ENCODE results near the gene FBXL12. TPM values are rescaled to one million over a fixed set of nuclear protein-coding genes. Genes with fewer than 3 reads are reported as not detected.
"Not testable (repeated sequence)": the region's sequence is repeated elsewhere in the genome, so short reads cannot be mapped to it uniquely, and the experiment has no call there.

The FBXL12 gene
- total RNA-seq, 2 experiments from 2014 or later = 26.4 to 29.0 TPM

- ChIA-PET CTCF (no interaction called here), POLR2A (no interaction called here)
- DNase-seq = no peak
- no peak for ATAC-seq
- no peaks in the 10 kb centered on the region for H3K9me3 Mint-ChIP-seq (ENCODE audit: insufficient read depth)
- H3K4me1 Mint-ChIP-seq (ENCODE audit: low read depth) = peaks cover 32% of the 10 kb centered on the region
- no peaks in the 10 kb centered on the region for H3K27me3 Mint-ChIP-seq (ENCODE audit: low read depth)
- H3K36me3 Mint-ChIP-seq (ENCODE audit: low read depth) = peaks cover 17% of the 10 kb centered on the region
- H3K4me3 Mint-ChIP-seq = no peak overlapping the region
- no peak overlapping the region for H3K27ac Mint-ChIP-seq
Observed at GRCh38 chr19:9854282-9854846, 35.5 kb upstream of the FBXL12 start.

- ATAC-seq (no peak), DNase-seq (no peak)
- CTCF ChIA-PET = no interaction called here
- Mint-ChIP-seq H3K4me3 (no peak overlapping the region), H3K36me3 (ENCODE audit: low read depth) (peaks cover 15% of the 10 kb centered on the region), H3K4me1 (ENCODE audit: low read depth) (peaks cover 21% of the 10 kb centered on the region), H3K9me3 (ENCODE audit: insufficient read depth) (no peaks in the 10 kb centered on the region), H3K27me3 (ENCODE audit: low read depth) (no peaks in the 10 kb centered on the region), H3K27ac (no peak overlapping the region)
- POLR2A ChIA-PET = no interaction called here
Observed at GRCh38 chr19:9850235-9850959, 31.5 kb upstream of the FBXL12 start.

- Mint-ChIP-seq H3K27ac (no peak overlapping the region), H3K27me3 (ENCODE audit: low read depth) (no peaks in the 10 kb centered on the region), H3K4me1 (ENCODE audit: low read depth) (peaks cover 21% of the 10 kb centered on the region), H3K4me3 (no peak overlapping the region), H3K36me3 (ENCODE audit: low read depth) (peaks cover 21% of the 10 kb centered on the region), H3K9me3 (ENCODE audit: insufficient read depth) (no peaks in the 10 kb centered on the region)
- POLR2A ChIA-PET = no interaction called here
- DNase-seq (no peak), ATAC-seq (no peak)
- CTCF ChIA-PET = no interaction called here
Observed at GRCh38 chr19:9849791-9850190, 30.9 kb upstream of the FBXL12 start.

- no peaks in the 10 kb centered on the region for H3K9me3 Mint-ChIP-seq (ENCODE audit: insufficient read depth)
- H3K4me1 Mint-ChIP-seq (ENCODE audit: low read depth) = peaks cover 21% of the 10 kb centered on the region
- CTCF ChIA-PET = no interaction called here
- H3K4me3 Mint-ChIP-seq = no peak overlapping the region
- H3K27ac Mint-ChIP-seq = no peak overlapping the region
- peaks cover 22% of the 10 kb centered on the region for H3K36me3 Mint-ChIP-seq (ENCODE audit: low read depth)
- no peaks in the 10 kb centered on the region for H3K27me3 Mint-ChIP-seq (ENCODE audit: low read depth)
- no peak for ATAC-seq
- no peak for DNase-seq
- POLR2A ChIA-PET = no interaction called here
Observed at GRCh38 chr19:9848762-9849161, 29.9 kb upstream of the FBXL12 start.

GRCh38 chr19:9848060-9848459 lies 29.2 kb upstream of the FBXL12 start:
- no peaks in the 10 kb centered on the region for H3K27me3 Mint-ChIP-seq (ENCODE audit: low read depth)
- peaks cover 21% of the 10 kb centered on the region for H3K4me1 Mint-ChIP-seq (ENCODE audit: low read depth)
- DNase-seq (peak; percentile 56), ATAC-seq (peak; percentile 51)
- no peak overlapping the region for H3K4me3 Mint-ChIP-seq
- no peak overlapping the region for H3K27ac Mint-ChIP-seq
- ChIA-PET POLR2A (no interaction called here), CTCF (interaction anchor here (0.7 to 1.6 kb wide), 4 partner anchors 10 to 82 kb away, joined by 3 to 7 read pairs (median 4); no protein-coding TSS in a partner anchor)
- peaks cover 29% of the 10 kb centered on the region for H3K36me3 Mint-ChIP-seq (ENCODE audit: low read depth)
- no peaks in the 10 kb centered on the region for H3K9me3 Mint-ChIP-seq (ENCODE audit: insufficient read depth)

GRCh38 chr19:9847087-9847671 lies 28.3 kb upstream of the FBXL12 start:
- H3K9me3 Mint-ChIP-seq (ENCODE audit: insufficient read depth) = no peaks in the 10 kb centered on the region
- H3K4me1 Mint-ChIP-seq (ENCODE audit: low read depth) = peaks cover 21% of the 10 kb centered on the region
- DNase-seq = peak; percentile 59
- CTCF ChIA-PET = interaction anchor here (0.7 to 1.6 kb wide), 7 partner anchors 11 to 83 kb away, joined by 3 to 7 read pairs (median 3); partner anchors contain the start of gene PIN1
- no peak overlapping the region for H3K4me3 Mint-ChIP-seq
- H3K27ac Mint-ChIP-seq = peak overlapping the region; percentile 70
- peak; percentile 67 for ATAC-seq
- no peaks in the 10 kb centered on the region for H3K27me3 Mint-ChIP-seq (ENCODE audit: low read depth)
- POLR2A ChIA-PET = no interaction called here
- H3K36me3 Mint-ChIP-seq (ENCODE audit: low read depth) = peaks cover 38% of the 10 kb centered on the region

- H3K27me3 Mint-ChIP-seq (ENCODE audit: low read depth); H3K9me3 Mint-ChIP-seq (ENCODE audit: insufficient read depth); DNase-seq; H3K4me3 Mint-ChIP-seq; POLR2A ChIA-PET; H3K27ac Mint-ChIP-seq; CTCF ChIA-PET; ATAC-seq: not testable (repeated sequence)
- peaks cover 21% of the 10 kb centered on the region for H3K4me1 Mint-ChIP-seq (ENCODE audit: low read depth)
- peaks cover 64% of the 10 kb centered on the region for H3K36me3 Mint-ChIP-seq (ENCODE audit: low read depth)
Observed at GRCh38 chr19:9843626-9844273, 24.9 kb upstream of the FBXL12 start.

GRCh38 chr19:9842834-9843625 lies 24.2 kb upstream of the FBXL12 start:
- Mint-ChIP-seq H3K27ac (no peak overlapping the region), H3K9me3 (ENCODE audit: insufficient read depth) (no peaks in the 10 kb centered on the region), H3K36me3 (ENCODE audit: low read depth) (peaks cover 65% of the 10 kb centered on the region), H3K27me3 (ENCODE audit: low read depth) (no peaks in the 10 kb centered on the region), H3K4me1 (ENCODE audit: low read depth) (peaks cover 18% of the 10 kb centered on the region), H3K4me3 (no peak overlapping the region)
- no peak for DNase-seq
- ChIA-PET CTCF (no interaction called here), POLR2A (no interaction called here)
- ATAC-seq = no peak

- ChIA-PET CTCF (no interaction called here), POLR2A (interaction anchor here (0.8 kb wide), 2 partner anchors 13 to 18 kb away, joined by 3 read pairs; no protein-coding TSS in a partner anchor)
- ATAC-seq = no peak
- Mint-ChIP-seq H3K27ac (no peak overlapping the region), H3K36me3 (ENCODE audit: low read depth) (peaks cover 53% of the 10 kb centered on the region), H3K4me3 (no peak overlapping the region), H3K9me3 (ENCODE audit: insufficient read depth) (no peaks in the 10 kb centered on the region), H3K27me3 (ENCODE audit: low read depth) (no peaks in the 10 kb centered on the region), H3K4me1 (ENCODE audit: low read depth) (peaks cover 18% of the 10 kb centered on the region)
- no peak for DNase-seq
Observed at GRCh38 chr19:9839415-9839814, 20.5 kb upstream of the FBXL12 start.

GRCh38 chr19:9838324-9838723 lies 19.4 kb upstream of the FBXL12 start:
- ATAC-seq (no peak), DNase-seq (no peak)
- ChIA-PET CTCF (no interaction called here), POLR2A (interaction anchor here (0.8 to 2.5 kb wide), 2 partner anchors 11 to 13 kb away, joined by 3 to 12 read pairs; partner anchors contain the start of gene UBL5)
- Mint-ChIP-seq H3K27ac (no peak overlapping the region), H3K4me3 (no peak overlapping the region), H3K36me3 (ENCODE audit: low read depth) (peaks cover 44% of the 10 kb centered on the region), H3K9me3 (ENCODE audit: insufficient read depth) (no peaks in the 10 kb centered on the region), H3K4me1 (ENCODE audit: low read depth) (peaks cover 23% of the 10 kb centered on the region), H3K27me3 (ENCODE audit: low read depth) (no peaks in the 10 kb centered on the region)

- ATAC-seq = no peak
- H3K9me3 Mint-ChIP-seq (ENCODE audit: insufficient read depth) = no peaks in the 10 kb centered on the region
- no peak for DNase-seq
- peaks cover 23% of the 10 kb centered on the region for H3K4me1 Mint-ChIP-seq (ENCODE audit: low read depth)
- peak overlapping the region; percentile 79 for H3K27ac Mint-ChIP-seq
- peaks cover 23% of the 10 kb centered on the region for H3K36me3 Mint-ChIP-seq (ENCODE audit: low read depth)
- H3K4me3 Mint-ChIP-seq = peak overlapping the region; percentile 84
- ChIA-PET CTCF (interaction anchor here (0.8 to 2.4 kb wide), 5 partner anchors 8 to 28 kb away, joined by 3 to 10 read pairs (median 4); partner anchors contain the start of gene UBL5), POLR2A (interaction anchor here (2.5 kb wide), 1 partner anchor 8 kb away, joined by 12 read pairs; the partner anchor contains the start of gene UBL5)
- H3K27me3 Mint-ChIP-seq (ENCODE audit: low read depth) = no peaks in the 10 kb centered on the region
Observed at GRCh38 chr19:9836021-9836420, 17.1 kb upstream of the FBXL12 start.

All from activated CD8-positive, alpha-beta T cell treated with anti-CD3 and anti-CD28 coated beads, Interleukin-2, amount 10 ng/mL, durations not matched to agents 7 days and 5 days (primary cell).